MV-4-11 (cell line): ENCODE data around the gene ARID1B.
"Not testable (repeated sequence)": the region's sequence is repeated elsewhere in the genome, so short reads cannot be mapped to it uniquely, and the experiment has no call there.

Source experiments
- DNase-seq: peaks from one replicate; lab custom pipeline; 2025; lab: John Stamatoyannopoulos, UW

ARID1B gene

DNA sequence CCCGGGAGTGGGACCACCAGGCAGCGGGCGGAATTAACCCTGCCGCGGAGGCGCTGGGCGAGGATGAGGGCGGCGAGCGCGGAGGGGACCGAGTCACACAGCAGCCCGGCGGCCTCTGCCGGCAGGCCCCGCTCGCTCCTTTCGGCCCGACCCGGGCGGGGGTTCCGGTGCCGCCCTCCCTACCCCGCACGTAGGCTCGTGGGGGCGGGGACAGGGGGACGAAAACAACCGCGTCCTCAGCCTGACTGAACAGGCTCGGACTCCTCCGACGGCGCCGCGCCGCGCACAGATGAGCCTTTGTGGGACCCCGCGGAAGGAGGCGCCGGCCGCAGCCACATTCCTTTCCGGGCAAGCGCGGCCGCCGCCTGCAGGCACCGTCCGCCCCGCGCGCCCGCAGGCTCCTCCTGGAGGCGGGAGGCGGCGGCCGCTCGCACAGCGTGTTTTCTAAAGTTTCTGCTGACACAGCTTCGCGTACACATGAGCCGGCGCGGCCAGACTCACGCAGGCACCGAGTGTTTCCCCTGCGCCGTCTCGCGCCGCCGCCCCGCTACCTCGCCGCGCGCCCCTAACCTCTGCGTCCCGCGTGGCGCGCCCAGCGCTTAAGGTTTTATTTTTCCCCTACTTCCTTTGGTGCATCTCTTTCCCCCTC is 244.3 kb downstream of the ARID1B start:
- DNase-seq: peak; percentile 78

DNA sequence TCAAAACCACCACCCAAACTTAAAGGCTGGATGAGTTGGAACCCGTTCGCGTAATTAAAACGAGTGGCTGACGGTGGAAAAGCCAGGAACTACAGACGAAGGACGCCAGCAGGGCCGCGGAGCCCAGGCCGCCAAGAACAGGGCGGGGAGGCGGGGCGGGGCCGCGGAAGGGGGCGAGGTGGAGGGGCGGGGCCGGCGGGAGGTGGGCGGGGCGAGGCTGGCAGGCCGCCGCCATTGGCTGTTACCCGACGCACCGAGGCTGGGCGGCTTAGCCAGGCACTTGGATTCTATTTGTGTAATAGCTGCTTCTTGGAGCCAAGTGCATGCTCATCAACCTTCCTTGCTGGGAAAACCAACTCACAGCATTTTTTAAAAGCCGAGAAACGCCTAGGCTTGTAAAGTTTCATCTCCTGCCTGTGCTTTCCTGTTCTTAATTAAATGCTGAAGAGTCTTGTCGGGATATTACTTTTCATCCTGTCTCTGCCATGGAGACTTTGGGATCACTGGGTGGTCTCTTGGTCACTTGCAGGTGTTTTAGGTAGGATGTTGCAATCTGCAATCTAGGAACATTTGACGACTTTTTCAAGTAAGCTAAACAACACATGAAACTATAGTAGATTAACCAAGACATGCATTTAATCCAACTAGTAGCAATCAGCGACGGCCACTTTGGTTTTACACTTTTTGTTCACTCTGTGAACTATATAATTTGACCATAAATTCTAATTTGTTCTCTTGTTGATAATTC is 245.0 kb downstream of the ARID1B start:
- DNase-seq: peak; percentile 77

GRCh38 chr6:157023958-157024357 is 246.8 kb downstream of the ARID1B start:
- peak; percentile 71 for DNase-seq

DNA sequence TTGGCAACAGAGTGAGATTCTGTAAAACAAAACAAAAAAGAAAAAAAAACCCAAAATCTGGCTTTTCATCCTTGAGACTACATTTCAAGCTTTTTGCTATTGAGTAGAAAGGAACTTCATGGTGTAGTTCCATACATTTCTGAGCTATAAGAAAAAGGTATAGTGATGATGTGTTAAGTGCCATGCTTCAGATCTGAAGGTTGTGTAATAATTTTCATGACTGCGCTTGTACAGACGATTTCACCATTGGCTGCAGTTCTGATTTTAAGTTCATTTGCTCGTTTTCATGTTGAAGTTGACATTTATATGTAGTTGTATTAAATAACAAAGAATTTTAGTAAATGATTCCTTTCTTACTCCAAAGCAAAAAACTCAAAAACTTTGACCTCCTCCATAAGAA is 247.6 kb downstream of the ARID1B start:
- DNase-seq: no peak

DNA sequence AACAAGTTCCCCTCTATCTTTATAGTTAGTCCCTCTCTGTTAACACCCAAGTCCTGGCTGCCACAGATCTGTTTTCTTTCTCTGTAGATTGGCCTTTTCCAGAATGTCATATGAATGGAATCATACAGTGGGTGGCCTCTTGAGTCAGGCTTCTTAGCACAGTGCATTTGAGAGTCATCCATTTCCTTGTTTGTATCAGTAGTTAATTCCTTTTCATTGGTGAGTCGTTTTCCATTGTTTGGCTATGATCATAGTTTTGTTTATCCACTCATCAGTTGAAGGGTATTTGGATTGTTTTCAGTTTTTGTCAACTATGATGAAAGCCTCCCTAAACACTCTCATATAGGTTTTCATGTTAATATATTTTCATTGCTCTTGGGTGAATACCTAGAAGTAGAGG is 248.3 kb downstream of the ARID1B start:
- no peak for DNase-seq

- peak; percentile 27 for DNase-seq
These were observed 253.0 kb downstream of the ARID1B start for GRCh38 chr6:157029980-157030690.

- no peak for DNase-seq
These were observed 253.6 kb downstream of the ARID1B start for GRCh38 chr6:157030755-157031154.

GRCh38 chr6:157032923-157033322 is 255.7 kb downstream of the ARID1B start:
- no peak for DNase-seq

- no peak for DNase-seq
These were observed 256.4 kb downstream of the ARID1B start for GRCh38 chr6:157033428-157034140.

DNA sequence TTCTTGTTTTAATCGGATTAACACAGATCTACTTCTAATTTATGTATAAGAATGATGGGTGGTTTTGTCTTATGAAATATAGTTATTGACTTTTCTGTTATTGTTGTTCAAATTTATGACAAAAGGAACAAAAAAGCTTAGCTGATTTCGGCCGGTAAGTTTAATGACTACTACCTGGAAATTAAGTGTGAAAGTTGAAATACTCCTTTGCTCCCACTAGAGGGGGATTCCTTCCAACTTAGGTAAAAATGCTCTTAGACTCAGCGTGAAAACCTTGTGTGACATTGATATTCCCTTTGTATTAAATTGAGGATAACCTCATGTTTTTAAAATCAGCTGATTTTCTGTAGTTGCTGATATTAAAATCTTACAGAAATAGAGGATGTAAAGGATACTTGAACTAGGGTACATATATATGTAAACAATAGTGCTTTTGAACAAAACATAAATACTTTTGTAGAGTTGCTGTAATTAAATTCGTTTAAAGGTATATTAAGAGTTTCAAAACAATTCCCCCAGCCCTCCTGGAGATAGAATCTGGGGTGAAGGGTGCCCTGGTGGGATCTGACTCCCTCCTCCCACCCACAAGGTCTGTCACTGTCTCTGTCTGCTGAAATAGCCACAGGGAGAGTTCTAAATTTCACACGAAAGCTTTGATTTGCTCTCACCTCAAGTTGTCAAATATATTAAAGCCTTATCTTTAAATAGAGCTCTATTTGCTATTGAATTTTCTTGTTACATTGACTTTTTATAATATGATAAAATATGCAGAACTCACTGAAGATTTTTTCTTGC is 257.5 kb downstream of the ARID1B start:
- no peak for DNase-seq

DNA sequence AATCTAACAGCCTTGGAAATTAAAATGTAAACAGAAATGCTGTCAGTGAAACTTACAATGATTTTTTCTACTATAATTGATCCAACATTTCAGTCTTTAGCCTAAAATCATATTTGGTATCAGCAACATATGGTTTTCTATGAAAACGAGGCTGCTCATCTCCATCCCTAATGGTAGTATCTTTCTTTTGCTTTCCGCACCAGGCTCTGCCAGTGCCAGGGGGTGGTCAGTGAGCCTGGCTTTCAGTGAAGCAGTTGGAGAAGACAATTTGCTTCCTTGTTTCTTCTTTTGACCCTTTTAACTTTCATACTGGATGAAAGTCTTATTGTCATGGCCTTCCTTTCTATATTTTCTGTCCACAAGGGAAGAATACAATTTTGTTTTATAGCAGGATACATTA is 258.4 kb downstream of the ARID1B start:
- no peak for DNase-seq

DNA sequence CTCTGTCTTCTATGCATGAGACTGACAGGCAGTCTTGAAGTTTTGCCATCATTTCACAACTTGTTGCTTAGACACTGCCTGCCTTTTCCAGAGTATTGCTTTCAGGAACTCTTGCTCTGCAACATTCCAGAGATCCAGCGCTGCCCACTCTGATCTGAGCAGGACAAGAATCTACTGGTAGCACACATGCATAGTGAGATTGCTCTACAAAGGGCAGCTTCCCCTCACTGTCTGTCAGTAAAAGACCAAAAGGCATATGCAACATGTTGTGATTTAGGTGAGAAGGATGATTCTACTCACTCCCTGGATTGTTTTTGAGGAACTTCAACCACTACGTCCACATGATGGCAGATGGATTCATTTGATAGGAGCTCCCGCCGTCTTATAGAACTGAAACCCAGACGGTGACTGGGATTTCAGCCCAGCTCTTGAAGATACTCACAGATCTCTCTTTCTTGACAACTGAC is 259.1 kb downstream of the ARID1B start:
- peak; percentile 54 for DNase-seq

GRCh38 chr6:157037165-157037564 is 260.0 kb downstream of the ARID1B start:
- no peak for DNase-seq

GRCh38 chr6:157038610-157039009 is 261.4 kb downstream of the ARID1B start:
- no peak for DNase-seq

- not testable (repeated sequence) for DNase-seq
These were observed 262.5 kb downstream of the ARID1B start for GRCh38 chr6:157039639-157040038.

DNA sequence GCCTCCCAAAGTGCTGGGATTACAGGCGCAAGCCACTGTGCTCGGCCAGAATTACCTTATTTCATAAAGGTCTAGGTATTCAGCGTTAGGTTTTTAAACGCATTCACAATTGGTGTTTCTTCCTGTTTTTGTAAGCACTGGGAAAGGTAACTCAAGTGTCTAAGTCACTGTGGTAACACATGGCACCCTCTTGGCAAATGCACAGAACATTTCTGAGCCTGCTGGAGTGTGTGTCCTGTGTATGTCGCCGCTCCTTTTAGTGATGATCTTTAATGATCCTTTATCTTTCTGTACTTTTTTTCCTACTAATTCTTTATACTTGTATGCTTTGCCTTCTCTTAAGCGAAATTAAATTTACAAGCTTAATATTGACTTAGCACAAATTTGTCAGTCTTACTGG is 263.0 kb downstream of the ARID1B start:
- no peak for DNase-seq

DNA sequence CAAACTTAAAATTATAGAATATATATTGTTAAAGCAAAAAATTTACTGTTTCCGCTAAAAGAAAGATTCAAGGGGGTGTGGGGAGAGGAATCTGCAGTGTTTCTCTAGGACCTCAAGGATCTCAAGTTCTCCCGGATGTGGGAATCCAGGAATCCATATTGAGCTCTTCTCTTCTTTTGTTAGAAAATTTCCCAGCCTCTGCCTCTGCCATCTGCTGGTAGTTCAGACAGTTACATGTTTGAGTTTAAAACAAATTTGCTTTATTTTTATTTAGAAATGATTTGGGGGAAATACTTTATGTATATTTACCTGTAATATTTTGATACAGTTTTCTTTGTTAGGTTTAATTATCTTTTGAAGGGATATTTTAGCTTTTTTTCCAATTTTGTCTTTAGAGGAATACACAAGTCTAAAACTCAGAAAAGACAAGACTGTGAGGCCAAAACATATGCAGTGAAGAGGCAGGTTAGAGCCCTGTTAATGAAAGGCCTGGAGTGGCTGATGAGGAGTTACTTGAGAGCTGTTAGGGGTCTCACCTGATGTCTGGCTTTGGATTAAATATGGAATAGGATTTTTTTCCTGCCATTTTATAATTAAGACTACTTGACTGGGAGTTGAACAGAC is 268.8 kb downstream of the ARID1B start:
- DNase-seq: no peak

DNA sequence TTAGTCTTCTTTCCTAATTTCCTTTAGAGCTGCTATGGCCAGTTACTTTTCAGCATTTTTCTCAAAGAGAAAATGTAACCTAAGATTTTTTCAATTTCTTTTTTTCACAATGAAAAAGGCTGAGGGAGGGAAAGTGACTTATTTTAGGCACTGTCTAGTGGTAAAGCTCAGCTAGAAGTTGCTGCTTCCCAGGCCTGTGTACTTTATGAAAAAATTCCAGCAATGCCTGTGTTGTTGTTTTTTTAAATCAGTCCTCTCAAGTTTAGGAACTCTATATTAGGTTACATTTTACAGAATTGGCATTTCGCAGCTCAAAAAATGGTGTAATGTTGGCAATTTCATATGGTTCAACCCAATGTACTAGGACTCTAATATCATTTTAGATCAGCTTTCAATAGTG is 269.6 kb downstream of the ARID1B start:
- no peak for DNase-seq

DNA sequence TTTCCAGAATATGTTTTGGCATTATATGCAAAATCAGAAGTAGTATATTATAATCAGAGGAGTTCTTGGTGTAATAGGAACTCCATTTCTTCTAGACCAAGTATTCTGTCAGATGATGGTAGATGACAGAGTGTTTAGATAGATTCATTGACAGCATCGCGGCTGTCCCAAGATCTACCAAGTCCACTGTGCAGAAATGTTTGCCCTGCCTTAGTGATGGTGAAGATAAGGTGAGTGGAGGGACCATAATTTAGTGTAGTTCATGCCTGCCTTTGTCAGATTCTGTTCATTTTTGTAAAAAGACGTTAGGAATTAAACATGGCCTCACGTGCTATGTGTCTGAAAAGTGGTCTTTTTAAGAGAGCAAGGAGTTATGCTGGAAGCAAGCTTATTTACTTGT is 270.1 kb downstream of the ARID1B start:
- DNase-seq: no peak

DNA sequence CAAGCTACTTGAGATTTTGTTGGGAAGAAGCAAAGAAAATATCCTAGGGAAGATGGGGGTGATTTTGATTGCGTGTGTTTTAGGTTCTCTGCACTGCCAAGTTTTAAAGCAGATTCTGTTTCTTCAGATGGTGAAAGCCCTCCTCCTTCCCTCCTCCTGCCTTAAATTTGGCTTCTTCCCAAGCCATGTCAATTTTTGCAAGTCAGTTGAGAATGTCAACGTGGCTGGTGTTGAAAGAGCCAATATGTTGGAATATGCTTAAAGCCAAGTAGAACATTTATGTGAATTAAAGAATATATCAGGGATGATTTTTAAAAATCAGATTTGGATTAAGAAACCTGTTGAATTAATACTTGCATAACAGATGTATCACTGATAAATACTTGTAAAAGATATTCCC is 270.8 kb downstream of the ARID1B start:
- no peak for DNase-seq

GRCh38 chr6:157049133-157049532 is 272.0 kb downstream of the ARID1B start:
- DNase-seq: no peak
